ENCODE results near the gene ERRFI1. TPM values are rescaled to one million over a fixed set of nuclear protein-coding genes. Genes with fewer than 3 reads are reported as not detected.

Gene ERRFI1
- total RNA-seq, 2 experiments from 2014 or later, result 1.2 to 1.4 TPM

- Mint-ChIP-seq H3K36me3 (no peaks in the 10 kb centered on the region), H3K27me3 (peaks cover 17% of the 10 kb centered on the region), H3K4me1 (peaks cover 7% of the 10 kb centered on the region), H3K9me3 (no peaks in the 10 kb centered on the region), H3K27ac (no peak overlapping the region), H3K4me3 (no peak overlapping the region)
- no peak for DNase-seq
These were observed 9.2 kb downstream of the ERRFI1 start for GRCh38 chr1:8016895-8017241.

GRCh38 chr1:8016210-8016894 is 9.8 kb downstream of the ERRFI1 start:
- Mint-ChIP-seq H3K4me1 (peaks cover 7% of the 10 kb centered on the region), H3K36me3 (no peaks in the 10 kb centered on the region), H3K27ac (no peak overlapping the region), H3K9me3 (no peaks in the 10 kb centered on the region), H3K4me3 (no peak overlapping the region), H3K27me3 (peaks cover 17% of the 10 kb centered on the region)
- no peak for DNase-seq

- H3K27ac Mint-ChIP-seq, result no peak overlapping the region
- no peak overlapping the region for H3K4me3 Mint-ChIP-seq
- H3K4me1 Mint-ChIP-seq, result peaks cover 7% of the 10 kb centered on the region
- peaks cover 17% of the 10 kb centered on the region for H3K27me3 Mint-ChIP-seq
- H3K9me3 Mint-ChIP-seq, result no peaks in the 10 kb centered on the region
- DNase-seq, result no peak
- no peaks in the 10 kb centered on the region for H3K36me3 Mint-ChIP-seq
These were observed 10.3 kb downstream of the ERRFI1 start for GRCh38 chr1:8015809-8016165.

DNA sequence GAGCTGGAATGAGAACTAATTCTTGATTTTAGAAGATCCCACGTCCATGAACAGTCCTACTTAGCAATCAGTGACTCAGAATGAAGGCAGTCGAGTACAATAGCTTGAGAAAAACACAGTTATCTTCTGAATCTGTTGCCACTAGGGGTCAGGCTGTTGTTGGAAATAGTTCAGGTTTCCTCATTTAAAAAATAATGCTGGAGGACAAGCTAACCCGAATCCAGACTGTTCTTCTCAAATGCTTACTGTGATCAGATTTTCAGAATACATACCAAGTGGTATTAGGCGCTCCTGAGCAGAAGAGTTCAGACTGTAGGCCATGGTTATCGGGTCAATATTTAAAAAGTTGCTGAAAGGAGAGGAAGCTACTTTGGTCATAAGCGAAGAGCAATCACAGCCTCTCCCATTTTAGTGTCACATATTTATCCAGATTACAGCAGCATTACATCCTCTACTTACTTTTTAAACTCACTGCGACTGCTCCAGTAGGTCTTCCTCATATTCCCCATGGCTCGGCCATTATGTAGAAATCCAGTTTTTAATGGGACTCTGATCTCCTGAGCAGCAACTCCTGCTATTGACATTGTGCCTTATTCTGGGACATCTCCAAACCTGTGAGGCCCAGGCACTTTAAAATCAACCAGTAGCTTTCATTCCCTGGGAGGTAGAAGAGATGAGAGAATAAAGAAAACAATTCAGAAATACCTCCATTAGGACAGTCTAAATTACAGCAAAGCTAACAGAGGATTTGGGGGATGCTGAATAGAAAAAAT is 10.9 kb downstream of the ERRFI1 start:
- peaks cover 17% of the 10 kb centered on the region for H3K27me3 Mint-ChIP-seq
- no peak overlapping the region for H3K27ac Mint-ChIP-seq
- H3K9me3 Mint-ChIP-seq, result no peaks in the 10 kb centered on the region
- H3K4me3 Mint-ChIP-seq, result no peak overlapping the region
- H3K36me3 Mint-ChIP-seq, result no peaks in the 10 kb centered on the region
- H3K4me1 Mint-ChIP-seq, result peaks cover 7% of the 10 kb centered on the region
- peak; percentile 11 for DNase-seq

- Mint-ChIP-seq H3K4me3 (no peak overlapping the region), H3K4me1 (peaks cover 4% of the 10 kb centered on the region), H3K27ac (no peak overlapping the region), H3K36me3 (no peaks in the 10 kb centered on the region), H3K27me3 (peaks cover 17% of the 10 kb centered on the region), H3K9me3 (no peaks in the 10 kb centered on the region)
- no peak for DNase-seq
These were observed 11.6 kb downstream of the ERRFI1 start for GRCh38 chr1:8014381-8014988.

DNA sequence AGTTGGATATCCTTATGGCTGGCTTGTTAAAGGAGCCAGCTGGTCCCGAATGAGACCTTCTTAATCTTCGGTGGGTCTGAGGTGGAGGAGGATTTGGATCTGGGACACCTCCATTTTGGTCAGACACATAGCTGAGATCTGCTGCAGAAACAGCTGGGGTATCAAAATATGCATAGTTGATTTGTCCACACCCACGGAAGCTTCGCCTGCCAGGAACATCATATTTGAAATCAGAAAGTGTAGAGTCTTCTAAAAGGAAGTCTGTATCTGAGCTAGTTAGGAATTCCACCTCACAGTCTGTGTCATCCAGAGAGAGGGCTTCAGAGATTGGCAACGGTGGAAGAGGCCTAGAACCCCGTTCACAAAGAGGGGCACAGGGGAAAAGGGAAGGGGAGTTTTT is 12.3 kb downstream of the ERRFI1 start:
- no peak overlapping the region for H3K27ac Mint-ChIP-seq
- no peak overlapping the region for H3K4me3 Mint-ChIP-seq
- peaks cover 4% of the 10 kb centered on the region for H3K4me1 Mint-ChIP-seq
- H3K9me3 Mint-ChIP-seq, result no peaks in the 10 kb centered on the region
- H3K27me3 Mint-ChIP-seq, result peaks cover 10% of the 10 kb centered on the region
- DNase-seq, result no peak
- no peaks in the 10 kb centered on the region for H3K36me3 Mint-ChIP-seq

GRCh38 chr1:8013399-8013798 is 12.7 kb downstream of the ERRFI1 start:
- Mint-ChIP-seq H3K4me1 (peaks cover 4% of the 10 kb centered on the region), H3K27ac (no peak overlapping the region), H3K27me3 (peaks cover 8% of the 10 kb centered on the region), H3K36me3 (no peaks in the 10 kb centered on the region), H3K4me3 (no peak overlapping the region), H3K9me3 (no peaks in the 10 kb centered on the region)
- no peak for DNase-seq

DNA sequence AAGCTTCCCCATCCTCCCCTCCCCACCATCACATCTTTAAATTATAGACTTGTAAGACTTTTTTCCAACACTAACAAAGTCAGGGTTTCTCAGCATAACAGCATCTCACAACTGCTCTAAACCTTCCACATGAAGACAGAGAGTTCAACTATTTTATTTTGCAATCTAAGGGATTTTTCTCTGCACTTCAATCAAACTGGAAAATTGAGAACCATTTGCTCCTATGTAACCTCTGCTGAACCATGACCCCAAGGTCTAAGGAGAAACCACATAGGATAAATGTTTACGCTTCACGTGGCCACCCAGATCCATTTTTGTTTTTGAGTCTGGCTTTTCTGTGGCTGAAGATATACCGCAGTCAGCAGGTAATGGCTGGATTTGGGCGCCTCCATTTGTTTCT is 13.2 kb downstream of the ERRFI1 start:
- Mint-ChIP-seq H3K36me3 (no peaks in the 10 kb centered on the region), H3K27me3 (peaks cover 8% of the 10 kb centered on the region), H3K27ac (no peak overlapping the region), H3K4me3 (no peak overlapping the region), H3K4me1 (peaks cover 4% of the 10 kb centered on the region), H3K9me3 (no peaks in the 10 kb centered on the region)
- no peak for DNase-seq

DNA sequence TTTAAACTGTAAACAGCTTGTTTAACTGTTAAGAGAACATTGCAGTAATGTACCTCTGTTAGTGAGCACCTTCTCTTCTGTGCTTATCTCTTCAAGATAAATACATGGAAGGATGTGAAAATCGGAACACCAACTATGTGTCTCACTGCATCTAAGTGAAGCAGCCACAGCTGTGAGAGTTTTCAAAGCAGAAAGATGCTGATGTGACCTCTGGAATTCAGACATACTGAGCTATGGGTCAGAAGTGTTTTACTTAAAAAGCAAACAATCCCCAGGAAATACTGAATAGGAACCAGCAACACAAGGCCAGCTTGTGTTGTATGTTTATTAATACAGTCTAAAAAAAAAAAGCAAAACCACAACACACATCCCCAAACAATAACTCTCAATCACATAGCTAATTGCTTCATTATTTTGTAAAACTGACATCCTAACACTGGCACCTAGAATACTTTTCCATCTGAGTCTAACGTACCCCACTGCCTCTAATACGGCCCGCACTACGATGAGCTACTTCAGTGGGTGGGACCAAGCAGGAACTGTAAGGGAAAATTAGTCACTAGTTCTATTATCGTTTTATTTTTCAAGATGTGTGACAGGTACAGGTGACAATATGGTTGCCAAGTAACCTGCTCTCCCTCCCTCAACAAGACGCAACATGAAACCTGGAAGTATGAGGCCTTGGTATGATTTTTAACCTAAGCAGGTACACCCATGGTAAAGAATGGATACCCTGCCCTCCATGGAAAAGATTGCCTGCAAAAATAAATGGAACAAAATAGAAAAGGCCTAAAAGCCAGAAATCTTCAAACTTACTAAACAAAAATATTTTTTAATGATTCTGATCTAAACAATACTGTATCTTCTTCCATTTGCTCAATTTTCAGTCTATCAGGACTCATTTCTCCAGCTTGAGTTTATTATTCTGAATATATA is 13.9 kb downstream of the ERRFI1 start:
- no peak overlapping the region for H3K4me3 Mint-ChIP-seq
- H3K27ac Mint-ChIP-seq, result no peak overlapping the region
- DNase-seq, result no peak
- no peaks in the 10 kb centered on the region for H3K36me3 Mint-ChIP-seq
- peaks cover 4% of the 10 kb centered on the region for H3K4me1 Mint-ChIP-seq
- no peaks in the 10 kb centered on the region for H3K9me3 Mint-ChIP-seq
- peaks cover 8% of the 10 kb centered on the region for H3K27me3 Mint-ChIP-seq

- Mint-ChIP-seq H3K27ac (no peak overlapping the region), H3K4me3 (no peak overlapping the region), H3K27me3 (no peaks in the 10 kb centered on the region), H3K36me3 (no peaks in the 10 kb centered on the region), H3K9me3 (no peaks in the 10 kb centered on the region), H3K4me1 (peaks cover 4% of the 10 kb centered on the region)
- DNase-seq, result no peak
These were observed 15.1 kb downstream of the ERRFI1 start for GRCh38 chr1:8011016-8011415.

DNA sequence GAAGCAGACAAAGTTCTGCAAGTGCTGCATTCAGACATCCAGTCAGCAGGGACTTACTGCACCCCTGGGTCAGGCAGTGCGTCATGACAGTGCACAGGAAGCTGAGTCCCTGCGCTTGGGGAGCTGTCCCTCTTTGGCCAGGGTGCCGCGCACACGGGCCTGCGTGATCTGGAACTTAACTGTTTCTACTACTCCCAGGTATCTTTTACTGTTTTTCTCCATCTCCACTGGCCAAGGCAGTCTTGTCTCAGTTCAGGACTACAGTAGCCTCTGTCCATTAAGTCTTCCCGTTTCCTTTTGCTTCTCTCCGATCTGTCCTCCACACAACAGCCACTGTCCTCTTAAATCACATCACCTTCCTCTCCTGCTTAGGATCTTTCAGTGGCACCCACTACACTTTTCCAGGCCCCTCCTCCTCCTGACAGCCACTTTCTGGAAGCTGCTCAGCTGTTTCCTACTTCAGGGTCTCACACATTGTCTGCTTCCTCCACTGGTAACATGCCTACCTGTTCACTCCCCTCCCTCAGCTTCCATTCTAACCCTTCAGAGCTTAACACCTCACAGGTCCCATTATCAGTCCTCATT is 15.9 kb downstream of the ERRFI1 start:
- peaks cover 1% of the 10 kb centered on the region for H3K4me1 Mint-ChIP-seq
- H3K27ac Mint-ChIP-seq, result no peak overlapping the region
- no peaks in the 10 kb centered on the region for H3K27me3 Mint-ChIP-seq
- DNase-seq, result no peak
- no peaks in the 10 kb centered on the region for H3K9me3 Mint-ChIP-seq
- peaks cover 2% of the 10 kb centered on the region for H3K36me3 Mint-ChIP-seq
- no peak overlapping the region for H3K4me3 Mint-ChIP-seq

DNA sequence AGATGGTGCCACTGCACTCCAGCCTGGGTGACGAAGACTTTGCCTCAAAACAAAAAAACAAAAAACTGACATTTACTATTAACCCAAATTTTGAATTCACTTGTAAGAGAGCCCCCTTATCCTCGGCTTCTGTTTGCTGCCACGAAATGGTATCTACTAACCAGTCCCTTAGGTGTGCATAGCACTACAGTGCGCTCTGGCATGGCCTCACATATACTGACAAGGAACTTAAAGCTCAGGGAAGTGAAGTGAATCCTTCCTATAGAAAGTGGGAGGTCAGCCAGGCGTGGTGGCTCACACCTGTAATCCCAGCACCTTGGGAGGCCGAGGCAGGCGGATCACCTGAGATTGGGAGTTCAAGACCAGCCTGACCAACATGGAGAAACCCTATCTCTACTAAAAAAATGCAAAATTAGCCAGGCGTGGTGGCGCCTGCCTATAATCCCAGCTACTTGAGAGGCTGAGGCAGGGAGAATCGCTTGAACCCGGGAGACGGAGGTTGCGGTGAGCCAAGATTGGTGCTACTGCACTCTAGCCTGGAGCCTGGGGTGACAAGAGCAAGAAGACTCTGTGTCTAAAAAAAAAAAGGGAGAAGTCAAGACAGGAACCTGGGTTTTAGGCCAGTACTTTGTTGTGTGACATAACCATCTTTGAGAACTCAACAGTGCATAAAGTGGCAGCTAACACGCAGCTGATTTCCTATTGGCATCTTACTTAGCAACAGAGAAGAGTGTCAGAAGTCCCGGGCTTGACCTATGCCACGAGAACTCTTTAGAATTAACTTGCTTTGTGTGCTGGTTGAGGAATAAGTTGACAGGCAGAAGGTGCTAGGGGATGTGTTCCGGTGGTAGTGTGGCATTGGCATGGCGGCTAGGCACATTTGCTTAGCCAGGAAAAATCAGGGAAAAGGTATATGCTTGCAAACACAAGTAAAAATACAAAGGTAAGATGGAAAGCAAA is 16.8 kb downstream of the ERRFI1 start:
- H3K4me1 Mint-ChIP-seq, result no peaks in the 10 kb centered on the region
- DNase-seq, result no peak
- H3K4me3 Mint-ChIP-seq, result no peak overlapping the region
- peaks cover 7% of the 10 kb centered on the region for H3K36me3 Mint-ChIP-seq
- no peaks in the 10 kb centered on the region for H3K9me3 Mint-ChIP-seq
- no peak overlapping the region for H3K27ac Mint-ChIP-seq
- H3K27me3 Mint-ChIP-seq, result no peaks in the 10 kb centered on the region

GRCh38 chr1:8006037-8006963 is 19.8 kb downstream of the ERRFI1 start:
- no peak overlapping the region for H3K27ac Mint-ChIP-seq
- no peaks in the 10 kb centered on the region for H3K27me3 Mint-ChIP-seq
- no peak overlapping the region for H3K4me3 Mint-ChIP-seq
- no peaks in the 10 kb centered on the region for H3K9me3 Mint-ChIP-seq
- H3K4me1 Mint-ChIP-seq, result no peaks in the 10 kb centered on the region
- peaks cover 7% of the 10 kb centered on the region for H3K36me3 Mint-ChIP-seq
- no peak for DNase-seq

Measured in activated naive CD8-positive, alpha-beta T cell treated with anti-CD3 and anti-CD28 coated beads for 36 hours (primary cell).